Mammary epithelial cell (primary cell): Measurements from ENCODE around the gene ANGPTL4.
A peak's percentile ranks its signal among the peaks of the same experiment; 100 is the strongest.

Experiments used
- EZH2 ChIP-seq: IDR thresholded peaks from 2 replicates; pipeline ENCODE4 v1.6.1; 2012; ENCODE audit warnings: low read length, inconsistent platforms, borderline replicate concordance
- TF ChIP-seq, protein P1 (sequence below), 2 donors: IDR thresholded peaks in 1 of 2; conservative IDR thresholded peaks in 1 of 2; 2 replicates each; pipeline ENCODE4 v1.5.1; 2011 to 2012; ENCODE audit warnings: inconsistent platforms in 2 of 2, low read length in 2 of 2, mild to moderate bottlenecking in 2 of 2, control low read depth in 1 of 2, low read depth in 1 of 2; ENCODE audit not compliant: insufficient read depth in 1 of 2; ENCODE audit errors: extremely low read depth in 1 of 2

DNA sequence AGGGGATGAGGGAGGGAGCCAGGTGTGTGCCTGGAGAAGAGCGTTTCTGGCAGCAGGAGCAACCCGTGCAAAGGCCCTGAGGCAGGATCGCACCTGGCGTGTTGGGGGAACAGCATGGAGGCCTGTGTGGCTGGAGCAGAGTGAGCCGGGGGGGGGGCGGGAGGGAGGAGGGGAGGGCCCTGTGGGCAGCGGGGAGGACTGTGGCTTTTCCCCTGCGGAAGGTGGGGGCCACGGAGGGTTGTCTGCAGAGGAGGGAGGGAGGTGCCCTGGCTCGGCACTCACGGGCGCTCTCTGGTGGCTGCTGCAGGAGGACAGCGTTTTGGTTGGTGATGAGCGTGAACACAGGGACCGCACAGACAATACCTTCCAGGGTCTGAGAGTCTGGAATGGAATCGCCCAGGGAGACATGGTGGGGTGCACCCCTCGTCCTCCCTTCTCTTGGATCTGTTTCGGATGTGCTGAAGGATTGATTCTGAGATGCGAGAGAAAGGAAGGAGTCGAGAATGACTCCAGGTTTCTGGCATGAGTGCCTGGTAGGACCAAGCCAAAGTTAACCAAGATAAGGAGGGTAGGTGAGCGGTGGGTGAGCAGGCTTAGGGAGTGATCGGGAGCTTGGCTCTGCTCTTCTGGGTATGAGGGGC lies 32.7 kb downstream of the ANGPTL4 start:
- TF ChIP-seq, protein P1, sequence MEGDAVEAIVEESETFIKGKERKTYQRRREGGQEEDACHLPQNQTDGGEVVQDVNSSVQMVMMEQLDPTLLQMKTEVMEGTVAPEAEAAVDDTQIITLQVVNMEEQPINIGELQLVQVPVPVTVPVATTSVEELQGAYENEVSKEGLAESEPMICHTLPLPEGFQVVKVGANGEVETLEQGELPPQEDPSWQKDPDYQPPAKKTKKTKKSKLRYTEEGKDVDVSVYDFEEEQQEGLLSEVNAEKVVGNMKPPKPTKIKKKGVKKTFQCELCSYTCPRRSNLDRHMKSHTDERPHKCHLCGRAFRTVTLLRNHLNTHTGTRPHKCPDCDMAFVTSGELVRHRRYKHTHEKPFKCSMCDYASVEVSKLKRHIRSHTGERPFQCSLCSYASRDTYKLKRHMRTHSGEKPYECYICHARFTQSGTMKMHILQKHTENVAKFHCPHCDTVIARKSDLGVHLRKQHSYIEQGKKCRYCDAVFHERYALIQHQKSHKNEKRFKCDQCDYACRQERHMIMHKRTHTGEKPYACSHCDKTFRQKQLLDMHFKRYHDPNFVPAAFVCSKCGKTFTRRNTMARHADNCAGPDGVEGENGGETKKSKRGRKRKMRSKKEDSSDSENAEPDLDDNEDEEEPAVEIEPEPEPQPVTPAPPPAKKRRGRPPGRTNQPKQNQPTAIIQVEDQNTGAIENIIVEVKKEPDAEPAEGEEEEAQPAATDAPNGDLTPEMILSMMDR (conservative IDR thresholded peaks at IDR 0.05 in 1 of 2, IDR thresholded peaks at IDR 0.05 in 1 of 2; ENCODE audit: extremely low read depth in 1 of 2, insufficient read depth in 1 of 2, low read depth in 1 of 2, low read length in 2 of 2), result peak; percentile 73 to 85
- TF ChIP-seq EZH2, result no peak
